Measurements from ENCODE around the gene MAML2. TPM values are rescaled to one million over a fixed set of nuclear protein-coding genes. Genes with fewer than 3 reads are reported as not detected.
A peak's percentile ranks its signal among the peaks of the same experiment; 100 is the strongest.

MAML2 gene
- total and polyA plus RNA-seq, 9 of the 15 experiments (the other 6 are each of a cell fraction or from before 2014, with no cell fraction given) = 0.79 to 6.8 (median 4.8) TPM

DNA sequence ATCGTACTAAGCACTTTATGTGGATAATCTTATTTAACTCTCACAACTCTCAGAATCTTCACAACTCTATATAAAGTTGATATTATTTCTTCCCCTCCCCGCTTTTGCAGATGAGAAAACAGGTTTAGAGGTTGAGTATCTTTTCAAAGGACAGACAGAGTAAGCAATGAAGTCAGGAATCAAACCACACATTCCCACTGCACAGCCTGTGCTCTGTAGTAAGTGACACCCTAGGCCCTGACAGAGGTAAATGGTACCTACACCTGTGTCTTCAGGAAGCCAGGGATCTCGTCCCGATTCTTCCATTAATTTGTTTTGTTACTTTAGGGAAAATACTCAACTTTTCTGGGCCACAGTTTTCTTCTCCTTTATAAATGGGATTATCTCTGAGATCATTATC is 246.6 kb downstream of the MAML2 start:
- in situ Hi-C loops (cut with MboI) (no loop called here), intact Hi-C loops (cut with micrococcal nuclease) (no loop called here)
- no peak overlapping the region for H3K4me2 ChIP-seq (ENCODE audit: insufficient read depth, low read length)
- no peaks in the 10 kb centered on the region for H3K9me3 ChIP-seq (replicated peaks; ENCODE audit: control insufficient read depth, insufficient read depth, low read depth, low read length)
- no peak for ATAC-seq
- FAIRE-seq = no peak
- WGBS (ENCODE audit: insufficient coverage, low coverage, missing lambda C conversion rate) = 82% methylated on average over 4 of the region's 4 CpGs
- peaks cover 4% of the 10 kb centered on the region; the same call in 1 of the 3 replicates for H3K36me3 ChIP-seq (ENCODE audit: control insufficient read depth, insufficient read depth, low read length)
- no peaks in the 10 kb centered on the region for H3K9me1 ChIP-seq (ENCODE audit: control insufficient read depth, insufficient read depth, low read length)
- H3K9ac ChIP-seq (ENCODE audit: insufficient read depth in 1 of 2, low read depth in 2 of 2, low read length in 2 of 2) = no peak overlapping the region
- BruUV-seq (replicated peaks) = no TSS peak
- POLR2A ChIA-PET = interaction anchor here (0.7 kb wide), 1 partner anchor 259 kb away, joined by 3 read pairs; no protein-coding TSS in a partner anchor
- H3K79me2 ChIP-seq (ENCODE audit: control insufficient read depth, insufficient read depth, low read length) = no peaks in the 10 kb centered on the region
- H3K27ac ChIP-seq (ENCODE audit: extremely low read depth, low read depth, low read length) = no peak overlapping the region
- no peak overlapping the region for H2AFZ ChIP-seq (ENCODE audit: low read depth, low read length)
- no peak overlapping the region for H3K4me3 ChIP-seq
- TF ChIP-seq NFRKB (IDR thresholded peaks at IDR 0.05; ENCODE audit: low read depth) = no peak
- TF ChIP-seq, protein P1, sequence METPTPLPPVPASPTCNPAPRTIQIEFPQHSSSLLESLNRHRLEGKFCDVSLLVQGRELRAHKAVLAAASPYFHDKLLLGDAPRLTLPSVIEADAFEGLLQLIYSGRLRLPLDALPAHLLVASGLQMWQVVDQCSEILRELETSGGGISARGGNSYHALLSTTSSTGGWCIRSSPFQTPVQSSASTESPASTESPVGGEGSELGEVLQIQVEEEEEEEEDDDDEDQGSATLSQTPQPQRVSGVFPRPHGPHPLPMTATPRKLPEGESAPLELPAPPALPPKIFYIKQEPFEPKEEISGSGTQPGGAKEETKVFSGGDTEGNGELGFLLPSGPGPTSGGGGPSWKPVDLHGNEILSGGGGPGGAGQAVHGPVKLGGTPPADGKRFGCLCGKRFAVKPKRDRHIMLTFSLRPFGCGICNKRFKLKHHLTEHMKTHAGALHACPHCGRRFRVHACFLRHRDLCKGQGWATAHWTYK (CRISPR knock-in tag; IDR thresholded peaks at IDR 0.05) = no peak
- no peak for TF ChIP-seq HMG20B (CRISPR knock-in tag; IDR thresholded peaks at IDR 0.05)
- DNase-seq (ENCODE audit: extremely low read depth in 1 of 4, low spot score in 3 of 4) = no peak
- H4K20me1 ChIP-seq (replicated peaks; ENCODE audit: control insufficient read depth, insufficient read depth, low read length) = no peaks in the 10 kb centered on the region
- H3K27me3 ChIP-seq (ENCODE audit: control insufficient read depth in 2 of 2, insufficient read depth in 2 of 2, low read length in 2 of 2) = no peaks in the 10 kb centered on the region
- CTCF ChIA-PET (ENCODE audit: low intra/inter-chr PET ratio) = no interaction called here
- peaks cover 3 to 4% of the 10 kb centered on the region in 2 experiments for H3K4me1 ChIP-seq (replicated peaks in 1 of 2; ENCODE audit: control insufficient read depth in 2 of 2, insufficient read depth in 2 of 2, low read length in 2 of 2)

DNA sequence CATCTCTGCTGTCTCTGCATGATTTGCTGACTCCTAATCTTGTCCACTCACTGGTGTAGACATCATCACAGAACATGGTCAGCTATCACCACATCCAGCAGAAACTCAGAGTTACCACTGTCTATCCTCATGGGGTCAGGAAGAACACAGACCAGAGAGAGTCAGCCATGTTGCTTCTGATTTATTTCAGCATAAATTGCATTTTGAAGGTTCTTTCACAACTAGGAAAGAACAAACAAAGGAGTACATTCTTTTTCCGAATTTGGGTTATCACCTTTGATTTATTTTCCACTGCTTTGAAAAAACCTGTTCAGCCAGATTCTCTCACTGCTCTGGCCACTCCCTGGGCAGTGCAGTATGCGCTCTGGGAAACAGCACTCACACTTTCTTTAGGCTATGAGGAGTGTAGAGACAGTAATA is 247.1 kb downstream of the MAML2 start:
- Histone ChIP-seq H3K9ac (ENCODE audit: insufficient read depth in 1 of 2, low read depth in 2 of 2, low read length in 2 of 2) (no peak overlapping the region), H3K9me3 (replicated peaks; ENCODE audit: control insufficient read depth, insufficient read depth, low read depth, low read length) (no peaks in the 10 kb centered on the region), H2AFZ (ENCODE audit: low read depth, low read length) (no peak overlapping the region), H3K79me2 (ENCODE audit: control insufficient read depth, insufficient read depth, low read length) (no peaks in the 10 kb centered on the region), H3K27me3 (ENCODE audit: control insufficient read depth in 2 of 2, insufficient read depth in 2 of 2, low read length in 2 of 2) (no peaks in the 10 kb centered on the region), H4K20me1 (replicated peaks; ENCODE audit: control insufficient read depth, insufficient read depth, low read length) (no peaks in the 10 kb centered on the region), H3K4me3 (no peak overlapping the region), H3K36me3 (ENCODE audit: control insufficient read depth, insufficient read depth, low read length) (peaks cover 4% of the 10 kb centered on the region; the same call in 1 of the 3 replicates), H3K4me2 (ENCODE audit: insufficient read depth, low read length) (no peak overlapping the region), H3K27ac (ENCODE audit: extremely low read depth, low read depth, low read length) (no peak overlapping the region), H3K9me1 (ENCODE audit: control insufficient read depth, insufficient read depth, low read length) (no peaks in the 10 kb centered on the region), H3K4me1 (replicated peaks in 1 of 2; ENCODE audit: control insufficient read depth in 2 of 2, insufficient read depth in 2 of 2, low read length in 2 of 2) (peaks cover 3 to 4% of the 10 kb centered on the region in 2 experiments; a peak in 4 of 5 replicates)
- CTCF ChIA-PET (ENCODE audit: low intra/inter-chr PET ratio) = no interaction called here
- FAIRE-seq (no peak), DNase-seq (ENCODE audit: extremely low read depth in 1 of 4, low spot score in 3 of 4) (no peak), ATAC-seq (peak; percentile 60)
- BruUV-seq (replicated peaks) = no TSS peak
- intact Hi-C loops (cut with micrococcal nuclease) (no loop called here), in situ Hi-C loops (cut with MboI) (no loop called here)
- WGBS (ENCODE audit: insufficient coverage, low coverage, missing lambda C conversion rate) = 44% methylated on average over 2 of the region's 2 CpGs
- TF ChIP-seq ZNF644 (tag; IDR thresholded peaks at IDR 0.05; ENCODE audit: low read depth) (no peak), ZNF316 (IDR thresholded peaks at IDR 0.05) (peak; percentile 29; the same call in 1 of the 2 replicates), CBFA2T3 (IDR thresholded peaks at IDR 0.05) (0 out of 2 replicates have a peak, but pooled peaks have one; percentile 5), MEIS2 (IDR thresholded peaks at IDR 0.05; ENCODE audit: partially characterized antibody) (peak; percentile 15)
- TF ChIP-seq, protein P2, sequence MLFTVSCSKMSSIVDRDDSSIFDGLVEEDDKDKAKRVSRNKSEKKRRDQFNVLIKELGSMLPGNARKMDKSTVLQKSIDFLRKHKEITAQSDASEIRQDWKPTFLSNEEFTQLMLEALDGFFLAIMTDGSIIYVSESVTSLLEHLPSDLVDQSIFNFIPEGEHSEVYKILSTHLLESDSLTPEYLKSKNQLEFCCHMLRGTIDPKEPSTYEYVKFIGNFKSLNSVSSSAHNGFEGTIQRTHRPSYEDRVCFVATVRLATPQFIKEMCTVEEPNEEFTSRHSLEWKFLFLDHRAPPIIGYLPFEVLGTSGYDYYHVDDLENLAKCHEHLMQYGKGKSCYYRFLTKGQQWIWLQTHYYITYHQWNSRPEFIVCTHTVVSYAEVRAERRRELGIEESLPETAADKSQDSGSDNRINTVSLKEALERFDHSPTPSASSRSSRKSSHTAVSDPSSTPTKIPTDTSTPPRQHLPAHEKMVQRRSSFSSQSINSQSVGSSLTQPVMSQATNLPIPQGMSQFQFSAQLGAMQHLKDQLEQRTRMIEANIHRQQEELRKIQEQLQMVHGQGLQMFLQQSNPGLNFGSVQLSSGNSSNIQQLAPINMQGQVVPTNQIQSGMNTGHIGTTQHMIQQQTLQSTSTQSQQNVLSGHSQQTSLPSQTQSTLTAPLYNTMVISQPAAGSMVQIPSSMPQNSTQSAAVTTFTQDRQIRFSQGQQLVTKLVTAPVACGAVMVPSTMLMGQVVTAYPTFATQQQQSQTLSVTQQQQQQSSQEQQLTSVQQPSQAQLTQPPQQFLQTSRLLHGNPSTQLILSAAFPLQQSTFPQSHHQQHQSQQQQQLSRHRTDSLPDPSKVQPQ (CRISPR knock-in tag; IDR thresholded peaks at IDR 0.05; ENCODE audit: borderline replicate concordance) = no peak
- POLR2A ChIA-PET = interaction anchor here (0.7 to 1.2 kb wide), 2 partner anchors 9 to 14 kb away, joined by 3 read pairs; no protein-coding TSS in a partner anchor

Data from K562 (cell line).